Measurements from ENCODE around the gene OTOS.

Gene OTOS

GRCh38 chr2:240111253-240111652 lies 29.2 kb downstream of the OTOS start:
- DNase-seq = peak in 1 of 2 experiments; percentile 24

- no peak for DNase-seq
These were observed 31.1 kb downstream of the OTOS start for GRCh38 chr2:240109386-240109785.

GRCh38 chr2:240107477-240107796 lies 33.0 kb downstream of the OTOS start:
- DNase-seq = no peak

GRCh38 chr2:240106765-240107476 lies 33.5 kb downstream of the OTOS start:
- no peak for DNase-seq

- DNase-seq = no peak
These were observed 34.5 kb downstream of the OTOS start for GRCh38 chr2:240105982-240106381.

GRCh38 chr2:240103136-240103535 lies 37.3 kb downstream of the OTOS start:
- no peak for DNase-seq

- no peak for DNase-seq
These were observed 42.1 kb downstream of the OTOS start for GRCh38 chr2:240098349-240098748.

GRCh38 chr2:240095556-240096523 lies 44.6 kb downstream of the OTOS start:
- DNase-seq = no peak

- DNase-seq = no peak
These were observed 51.2 kb downstream of the OTOS start for GRCh38 chr2:240089306-240089705.
